Coronary artery (tissue), 2 donors: ENCODE results near the gene AKR1B15.

Experiments
- DNase-seq: peaks from one replicate; pipeline ENCODE4 v3.0.0-alpha.2; 2017; ENCODE audit warnings: low spot score
- H3K27ac ChIP-seq, 2 donors: fragments of 200-600 bp; sonication (generic); one replicate each; pipeline ENCODE4 v1.5.1; 2016 to 2019
- H3K4me3 ChIP-seq: fragments of 200-600 bp; sonication (generic); 2 replicates; pipeline ENCODE4 v1.5.1; 2016; ENCODE audit warnings: mild to moderate bottlenecking, moderate library complexity
- TF ChIP-seq, protein P1 (sequence below): fragments of 200-600 bp; sonication (generic); IDR thresholded peaks from one replicate; pipeline ENCODE4 v1.5.1; 2019; ENCODE audit warnings: antibody characterized with exemption

The AKR1B15 gene

GRCh38 chr7:134510646-134511045, 38.3 kb upstream of the AKR1B15 start:
- DNase-seq, result no peak
- Histone ChIP-seq H3K27ac (no peak overlapping the region), H3K4me3 (no peak overlapping the region)
- TF ChIP-seq, protein P1, sequence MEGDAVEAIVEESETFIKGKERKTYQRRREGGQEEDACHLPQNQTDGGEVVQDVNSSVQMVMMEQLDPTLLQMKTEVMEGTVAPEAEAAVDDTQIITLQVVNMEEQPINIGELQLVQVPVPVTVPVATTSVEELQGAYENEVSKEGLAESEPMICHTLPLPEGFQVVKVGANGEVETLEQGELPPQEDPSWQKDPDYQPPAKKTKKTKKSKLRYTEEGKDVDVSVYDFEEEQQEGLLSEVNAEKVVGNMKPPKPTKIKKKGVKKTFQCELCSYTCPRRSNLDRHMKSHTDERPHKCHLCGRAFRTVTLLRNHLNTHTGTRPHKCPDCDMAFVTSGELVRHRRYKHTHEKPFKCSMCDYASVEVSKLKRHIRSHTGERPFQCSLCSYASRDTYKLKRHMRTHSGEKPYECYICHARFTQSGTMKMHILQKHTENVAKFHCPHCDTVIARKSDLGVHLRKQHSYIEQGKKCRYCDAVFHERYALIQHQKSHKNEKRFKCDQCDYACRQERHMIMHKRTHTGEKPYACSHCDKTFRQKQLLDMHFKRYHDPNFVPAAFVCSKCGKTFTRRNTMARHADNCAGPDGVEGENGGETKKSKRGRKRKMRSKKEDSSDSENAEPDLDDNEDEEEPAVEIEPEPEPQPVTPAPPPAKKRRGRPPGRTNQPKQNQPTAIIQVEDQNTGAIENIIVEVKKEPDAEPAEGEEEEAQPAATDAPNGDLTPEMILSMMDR, result no peak

DNA sequence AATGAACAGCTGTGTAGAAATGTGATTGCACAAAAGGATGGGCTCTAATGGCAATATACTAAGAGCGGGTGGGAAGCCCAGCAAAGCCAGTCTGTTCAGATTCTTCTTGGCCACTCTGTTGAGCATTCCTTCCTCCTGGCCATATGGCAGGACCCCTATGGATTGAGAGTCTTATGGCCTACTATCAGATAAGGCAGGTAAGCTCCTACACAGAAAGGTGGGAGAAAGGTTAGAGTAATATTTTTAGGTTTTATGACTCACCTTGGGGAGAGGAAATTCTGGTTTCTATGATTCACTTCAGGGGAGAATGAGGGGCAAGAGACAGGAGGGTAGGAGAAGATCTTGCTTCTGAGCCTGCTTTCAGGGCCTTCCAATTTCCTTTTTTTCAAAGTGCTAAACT, 36.6 kb upstream of the AKR1B15 start:
- DNase-seq, result no peak
- TF ChIP-seq, protein P1, result no peak

GRCh38 chr7:134513169-134513752, 35.6 kb upstream of the AKR1B15 start:
- TF ChIP-seq, protein P1, result peak; percentile 49
- no peak for DNase-seq
- Histone ChIP-seq H3K4me3 (no peak overlapping the region), H3K27ac (no peak overlapping the region)

More for the DNA sequence above, 36.6 kb upstream of the AKR1B15 start:
- no peak overlapping the region for H3K27ac ChIP-seq
- H3K4me3 ChIP-seq, result no peak overlapping the region

GRCh38 chr7:134514106-134514505, 34.8 kb upstream of the AKR1B15 start:
- TF ChIP-seq, protein P1, result no peak
- DNase-seq, result no peak
- Histone ChIP-seq H3K27ac (no peak overlapping the region), H3K4me3 (no peak overlapping the region)

GRCh38 chr7:134514663-134515062, 34.2 kb upstream of the AKR1B15 start:
- TF ChIP-seq, protein P1, result peak; percentile 68
- Histone ChIP-seq H3K27ac (no peak overlapping the region), H3K4me3 (no peak overlapping the region)
- DNase-seq, result no peak

GRCh38 chr7:134515569-134516468, 33.1 kb upstream of the AKR1B15 start:
- no peak for DNase-seq

More at GRCh38 chr7:134515569-134516468, 33.1 kb upstream of the AKR1B15 start:
- peak overlapping the region in 1 of 2 donors; percentile 45 for H3K27ac ChIP-seq
- H3K4me3 ChIP-seq, result no peak overlapping the region
- TF ChIP-seq, protein P1, result no peak
